Measurements from ENCODE around the gene SMIM24.
"Not testable (repeated sequence)": the region's sequence is repeated elsewhere in the genome, so short reads cannot be mapped to it uniquely, and the experiment has no call there.

The SMIM24 gene

GRCh38 chr19:3433805-3434540 is 46.4 kb downstream of the SMIM24 start:
- H3K27me3 Mint-ChIP-seq (ENCODE audit: low read depth) = no peaks in the 10 kb centered on the region
- peaks cover 14% of the 10 kb centered on the region for H3K4me1 Mint-ChIP-seq (ENCODE audit: low read depth)
- H3K9me3 Mint-ChIP-seq = no peaks in the 10 kb centered on the region
- H3K27ac Mint-ChIP-seq = peak overlapping the region; percentile 97
- H3K4me3 Mint-ChIP-seq = peak overlapping the region; percentile 95
- peaks cover 10% of the 10 kb centered on the region for H3K36me3 Mint-ChIP-seq (ENCODE audit: low read depth)

GRCh38 chr19:3433313-3433712 is 47.0 kb downstream of the SMIM24 start:
- Mint-ChIP-seq H3K36me3 (ENCODE audit: low read depth) (peaks cover 10% of the 10 kb centered on the region), H3K27ac (no peak overlapping the region), H3K4me3 (no peak overlapping the region), H3K9me3 (no peaks in the 10 kb centered on the region), H3K4me1 (ENCODE audit: low read depth) (peaks cover 14% of the 10 kb centered on the region), H3K27me3 (ENCODE audit: low read depth) (no peaks in the 10 kb centered on the region)

DNA sequence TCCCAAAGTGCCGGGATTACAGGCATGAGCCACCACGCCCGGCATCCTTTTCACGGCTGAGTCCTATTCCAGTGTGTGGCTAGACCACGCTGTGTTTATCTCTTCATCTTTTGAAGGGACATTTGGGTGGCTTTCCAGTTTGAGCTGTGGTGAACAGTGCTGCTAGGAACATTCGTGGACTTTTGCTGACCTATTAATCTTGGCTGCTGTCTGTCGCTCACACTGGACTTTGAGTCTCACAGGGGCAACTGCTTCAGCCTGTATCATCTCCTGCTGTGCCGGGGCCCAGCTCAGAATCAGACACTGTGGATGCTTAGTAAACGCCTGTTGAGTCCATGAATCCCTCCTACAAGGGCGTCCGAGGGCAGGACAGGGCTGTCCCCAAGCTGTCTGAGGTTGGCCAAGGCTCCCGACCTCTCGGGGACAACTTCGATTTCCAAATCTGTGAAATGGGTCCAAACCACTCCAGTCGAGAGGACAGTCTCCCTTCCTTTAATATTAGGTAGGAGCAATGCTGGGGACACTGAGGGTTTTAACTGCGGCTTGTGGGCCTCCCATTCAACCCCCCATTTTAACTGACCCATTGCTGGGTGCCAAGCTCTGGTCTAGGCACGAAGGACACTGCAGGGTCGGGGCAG is 48.4 kb downstream of the SMIM24 start:
- H3K9me3 Mint-ChIP-seq = no peaks in the 10 kb centered on the region
- H3K4me1 Mint-ChIP-seq (ENCODE audit: low read depth) = peaks cover 14% of the 10 kb centered on the region
- no peaks in the 10 kb centered on the region for H3K27me3 Mint-ChIP-seq (ENCODE audit: low read depth)
- no peak overlapping the region for H3K4me3 Mint-ChIP-seq
- H3K27ac Mint-ChIP-seq = no peak overlapping the region
- peaks cover 12% of the 10 kb centered on the region for H3K36me3 Mint-ChIP-seq (ENCODE audit: low read depth)

DNA sequence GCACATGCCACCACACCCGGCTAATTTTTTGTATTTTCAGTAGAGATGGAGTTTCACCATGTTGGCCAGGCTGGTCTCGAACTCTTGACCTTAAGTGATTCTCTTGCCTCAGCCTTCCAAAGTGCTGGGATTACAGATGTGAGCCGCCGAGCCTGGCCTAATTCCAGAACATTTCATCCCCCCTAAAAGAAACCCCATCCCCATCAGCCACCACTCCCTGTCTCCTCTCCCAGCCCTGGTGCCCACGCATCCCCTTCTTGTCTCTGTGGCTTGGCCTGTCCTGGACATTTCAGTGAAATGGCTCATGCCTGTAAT is 50.0 kb downstream of the SMIM24 start:
- peaks cover 12% of the 10 kb centered on the region for H3K36me3 Mint-ChIP-seq (ENCODE audit: low read depth)
- not testable (repeated sequence) for H3K27me3 Mint-ChIP-seq (ENCODE audit: low read depth); H3K4me1 Mint-ChIP-seq (ENCODE audit: low read depth); H3K4me3 Mint-ChIP-seq; H3K27ac Mint-ChIP-seq; H3K9me3 Mint-ChIP-seq

DNA sequence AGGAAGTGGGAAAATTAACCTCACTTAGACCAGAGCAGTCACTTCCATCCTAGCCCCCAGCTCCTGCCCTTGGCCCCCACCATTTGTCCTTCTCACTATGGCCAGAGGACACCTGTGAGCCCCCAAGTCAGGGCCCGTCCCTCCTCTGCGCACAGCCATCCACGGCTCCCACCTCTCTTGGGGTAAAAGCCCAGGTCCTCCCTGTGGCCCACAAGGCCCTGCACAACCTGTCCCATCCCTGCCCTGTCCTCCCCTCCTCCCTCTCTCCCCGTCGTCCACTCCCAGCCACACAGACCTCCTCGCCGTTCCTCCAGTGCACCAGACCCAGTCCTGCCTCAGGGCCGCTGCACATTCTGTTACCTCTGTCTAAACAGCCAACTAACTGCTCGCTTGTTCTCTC is 53.9 kb downstream of the SMIM24 start:
- Mint-ChIP-seq H3K36me3 (ENCODE audit: low read depth) (peaks cover 2% of the 10 kb centered on the region), H3K4me1 (ENCODE audit: low read depth) (no peaks in the 10 kb centered on the region), H3K27ac (no peak overlapping the region), H3K9me3 (no peaks in the 10 kb centered on the region), H3K4me3 (no peak overlapping the region), H3K27me3 (ENCODE audit: low read depth) (no peaks in the 10 kb centered on the region)
